H1 (cell line): ENCODE results near the gene MAPKAPK5.

ENCODE experiments used
- EZH2 ChIP-seq: fragments of 200-600 bp; sonication (generic); IDR thresholded peaks from 2 replicates; pipeline ENCODE4 v1.7.1; 2012; ENCODE audit warnings: low read depth, mild to moderate bottlenecking, moderate library complexity, low read length, inconsistent platforms; ENCODE audit not compliant: severe bottlenecking
- SIN3A ChIP-seq, 2 experiments: IDR thresholded peaks in 1 of 2; conservative IDR thresholded peaks in 1 of 2; 2 replicates each; pipeline ENCODE4 v1.6.1; 2011 to 2012; ENCODE audit warnings: low read length in 2 of 2, improper control_type of control experiment in 1 of 2, low read depth in 1 of 2, mild to moderate bottlenecking in 1 of 2

GRCh38 chr12:111937429-111937828, 95.4 kb downstream of the MAPKAPK5 start:
- TF ChIP-seq EZH2 (no peak), SIN3A (conservative IDR thresholded peaks at IDR 0.05 in 1 of 2, IDR thresholded peaks at IDR 0.05 in 1 of 2; ENCODE audit: low read depth in 1 of 2, low read length in 2 of 2) (no peak)
